GDM1 (cell line): ENCODE measurements around the gene SYT12.
"Not testable (repeated sequence)": the region's sequence is repeated elsewhere in the genome, so short reads cannot be mapped to it uniquely, and the experiment has no call there.

ENCODE experiments used
- DNase-seq: peaks from one replicate; lab custom pipeline; 2025; lab: John Stamatoyannopoulos, UW

The SYT12 gene

GRCh38 chr11:66999555-66999954, 23.4 kb upstream of the SYT12 start:
- no peak for DNase-seq

DNA sequence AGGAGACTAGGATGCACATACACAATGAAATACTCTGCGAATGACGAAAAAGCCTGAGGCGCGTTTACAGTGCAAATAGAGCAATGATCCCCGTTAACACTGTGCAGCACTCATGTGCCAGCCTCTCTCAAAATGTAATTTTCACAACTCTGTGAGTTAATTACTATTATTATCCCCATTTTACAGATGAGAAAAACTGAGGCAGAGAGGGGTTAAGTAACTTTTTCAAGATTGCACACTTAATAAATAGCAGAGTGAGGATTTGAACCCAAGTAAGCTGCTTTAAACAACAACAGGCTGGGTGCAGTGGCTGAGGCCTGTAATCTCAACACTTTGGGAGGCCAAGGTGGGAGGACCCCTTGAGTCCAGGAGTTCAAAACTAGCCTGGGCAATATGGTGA, 21.6 kb upstream of the SYT12 start:
- no peak for DNase-seq

DNA sequence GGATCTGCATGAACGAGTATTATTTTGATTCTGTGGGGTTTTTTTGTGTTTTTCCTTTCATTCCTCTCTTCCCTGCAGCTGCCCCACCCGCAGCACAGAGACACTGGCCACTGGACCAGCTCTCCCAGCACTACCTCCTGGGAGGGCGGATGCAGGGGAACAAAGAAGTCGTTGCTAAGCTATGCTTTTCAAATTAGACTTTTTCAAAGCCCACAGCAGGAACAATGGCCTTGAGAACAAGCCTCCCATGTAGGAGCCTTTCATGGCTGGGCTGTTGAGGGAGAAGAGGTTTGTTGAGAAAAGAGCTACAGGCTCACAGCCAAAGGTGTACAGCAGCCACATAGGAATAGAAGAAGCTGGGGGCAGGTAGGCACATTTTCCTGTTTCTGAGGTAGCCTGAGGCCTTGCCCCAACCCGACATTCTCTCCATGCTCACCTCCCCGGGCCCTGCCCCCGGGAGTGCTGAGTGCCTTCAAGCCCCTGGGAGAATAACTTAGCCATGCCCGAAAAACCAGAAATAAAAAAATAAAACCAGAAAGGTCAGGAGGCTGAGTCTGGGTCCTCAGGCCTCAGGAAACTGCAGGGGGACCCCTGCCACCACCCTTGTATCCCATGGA, 20.5 kb upstream of the SYT12 start:
- no peak for DNase-seq

GRCh38 chr11:67002921-67003411, 20.0 kb upstream of the SYT12 start:
- no peak for DNase-seq

GRCh38 chr11:67005200-67005599, 17.7 kb upstream of the SYT12 start:
- not testable (repeated sequence) for DNase-seq

- DNase-seq = no peak
Observed at GRCh38 chr11:67006029-67006884, 16.7 kb upstream of the SYT12 start.

DNA sequence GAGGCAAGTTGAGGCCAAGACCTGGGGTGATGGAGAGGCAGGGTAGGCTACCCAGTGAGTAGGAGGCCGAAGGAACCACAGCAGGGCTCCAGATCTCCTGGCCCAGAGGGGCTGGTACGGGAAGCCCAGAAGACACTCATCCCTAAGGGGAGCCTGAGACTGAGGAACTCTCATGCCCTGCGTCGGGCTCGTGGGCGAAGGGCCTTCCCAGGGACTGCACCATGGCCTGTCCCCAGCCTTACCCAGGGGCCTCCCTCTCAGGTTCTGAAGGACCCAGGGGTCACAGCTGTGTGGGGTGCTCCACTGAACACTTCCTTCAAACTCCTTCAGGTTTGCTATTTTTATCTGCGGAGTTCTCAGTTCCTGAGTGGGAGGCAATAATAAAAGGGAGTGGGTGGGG, 15.8 kb upstream of the SYT12 start:
- no peak for DNase-seq

- DNase-seq = no peak
Observed at GRCh38 chr11:67010296-67010905, 12.5 kb upstream of the SYT12 start.

- no peak for DNase-seq
Observed at GRCh38 chr11:67013511-67014045, 9.4 kb upstream of the SYT12 start.

- no peak for DNase-seq
Observed at GRCh38 chr11:67014343-67014742, 8.6 kb upstream of the SYT12 start.

DNA sequence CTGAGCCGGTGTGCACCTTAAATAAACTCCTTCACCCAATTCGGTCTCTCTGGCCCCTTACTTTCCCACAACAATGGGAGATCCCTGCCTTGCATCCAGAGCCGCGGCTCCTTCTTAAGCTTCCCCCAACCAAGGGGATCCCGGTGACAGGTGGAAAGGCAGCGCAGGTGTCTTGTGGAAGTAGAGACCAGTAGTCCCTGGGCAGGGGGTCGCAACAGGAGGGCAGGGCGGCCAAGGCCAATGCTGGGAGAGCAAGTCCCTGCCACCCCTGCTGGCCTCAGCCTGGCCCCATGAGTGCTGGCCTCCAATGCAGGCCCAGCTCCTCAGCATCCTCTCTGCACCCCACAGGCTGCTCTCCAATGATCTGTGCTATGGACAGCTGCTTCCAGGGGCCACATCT, 7.9 kb upstream of the SYT12 start:
- no peak for DNase-seq

DNA sequence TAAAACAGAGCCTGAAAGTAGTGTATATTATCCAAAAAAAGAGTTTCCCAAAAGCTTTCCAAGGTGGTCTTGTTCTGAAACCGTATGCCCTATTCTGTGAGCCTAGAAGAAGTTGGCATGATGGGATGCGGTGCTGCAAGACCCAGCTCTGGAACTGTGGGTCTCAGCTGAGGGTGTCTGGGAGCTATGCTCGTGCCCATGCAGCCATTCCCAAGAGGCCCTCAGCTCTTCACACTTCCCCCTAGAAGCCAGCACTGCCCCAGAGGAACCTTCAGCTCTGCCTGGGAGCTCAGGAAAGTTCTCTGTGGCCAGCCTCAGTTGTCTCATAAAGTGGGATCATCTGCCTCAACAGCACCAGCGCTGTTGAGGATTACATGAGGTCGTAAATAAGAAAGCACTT, 6.4 kb upstream of the SYT12 start:
- no peak for DNase-seq

- DNase-seq = no peak
Observed at GRCh38 chr11:67020949-67021348, 2.0 kb upstream of the SYT12 start.

DNA sequence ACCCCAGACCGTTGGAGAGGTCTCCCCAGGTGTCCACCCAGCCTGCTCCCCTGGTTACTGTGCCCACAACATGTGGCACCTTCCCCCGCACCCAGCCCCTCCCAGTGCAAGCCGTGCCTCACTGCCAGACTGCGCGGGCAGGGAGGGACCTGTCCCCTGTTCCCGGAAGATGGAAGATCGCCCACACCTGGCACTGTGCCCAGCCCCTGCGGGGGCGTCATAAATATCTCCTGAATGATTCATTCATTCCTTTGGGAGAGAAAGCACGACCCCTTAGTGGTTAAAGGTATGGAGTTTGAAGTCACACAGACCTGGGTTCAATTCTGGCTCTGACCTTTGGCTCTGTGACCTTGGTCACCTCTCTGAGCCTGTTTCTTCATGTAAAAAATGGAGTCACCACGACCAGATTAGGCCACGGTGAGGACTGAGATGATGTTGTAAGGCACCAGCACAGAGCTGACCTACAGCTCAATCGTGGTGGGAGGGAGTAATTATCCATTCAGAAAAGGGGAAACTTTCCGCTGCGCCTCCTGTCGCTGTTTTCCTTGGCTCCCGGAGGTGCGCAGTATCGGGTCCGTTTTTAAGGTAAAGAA, 497 bp upstream of the SYT12 start:
- no peak for DNase-seq

DNA sequence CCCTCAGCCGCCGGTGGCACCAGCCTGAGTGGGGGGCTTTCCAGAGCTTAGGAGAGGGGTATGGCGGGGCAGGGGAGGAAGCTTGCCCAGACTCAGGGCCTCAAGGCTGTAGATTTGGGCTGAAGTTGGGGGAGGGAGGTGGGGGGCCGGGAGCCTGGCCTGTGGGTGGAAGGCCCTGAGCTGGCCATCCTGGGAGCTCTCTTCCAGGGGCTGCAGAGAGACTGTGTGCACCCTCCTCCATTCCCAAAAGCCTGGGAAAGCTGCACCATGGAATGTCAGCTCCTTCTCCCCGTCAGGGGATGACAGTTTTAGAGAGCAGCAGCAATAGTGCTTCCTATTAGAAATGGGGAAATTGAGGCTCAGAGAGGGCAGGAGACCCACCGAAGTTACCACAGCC, 1.0 kb downstream of the SYT12 start:
- DNase-seq = no peak

DNA sequence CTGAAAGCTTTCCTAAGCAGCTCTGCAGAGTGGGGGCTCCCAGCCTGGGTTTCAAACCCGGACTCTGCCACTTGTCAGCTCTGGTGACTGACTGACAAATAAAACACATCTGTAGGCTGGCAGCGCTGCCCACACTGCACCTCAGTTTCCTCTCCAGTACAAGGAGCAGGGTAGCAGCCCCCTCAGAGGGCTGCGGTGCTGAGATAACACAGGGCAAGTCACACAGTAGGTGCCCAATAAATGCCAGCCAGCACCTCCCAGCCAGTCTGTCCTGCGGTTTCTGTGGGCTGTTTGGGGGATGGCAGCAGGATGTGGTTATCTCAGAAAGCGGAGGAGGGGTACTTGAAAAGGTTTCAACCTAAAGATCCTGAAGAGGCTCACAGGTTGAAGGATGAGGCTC, 1.5 kb downstream of the SYT12 start:
- peak; percentile 44 for DNase-seq

- DNase-seq = no peak
Observed at GRCh38 chr11:67024966-67025365, 2.0 kb downstream of the SYT12 start.

DNA sequence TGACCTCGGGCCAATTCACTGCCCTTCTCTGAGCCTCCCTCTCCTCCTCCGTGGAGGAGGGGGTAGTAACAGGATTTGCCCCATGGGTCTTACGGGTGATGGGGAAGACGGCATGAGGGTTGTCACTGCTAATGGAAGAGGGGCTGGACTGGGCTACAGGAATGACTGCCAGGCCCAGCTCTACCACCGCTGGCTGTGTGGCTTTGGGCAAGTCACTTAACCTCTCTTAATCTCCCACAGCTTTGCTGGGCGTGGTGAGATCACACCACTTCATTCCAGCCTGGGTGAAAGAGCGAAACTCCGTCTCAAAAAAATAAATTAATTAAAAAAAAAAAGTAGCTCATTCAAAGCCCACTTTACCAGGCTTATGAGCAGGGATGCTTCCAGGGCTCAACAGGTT, 2.8 kb downstream of the SYT12 start:
- no peak for DNase-seq

- no peak for DNase-seq
Observed at GRCh38 chr11:67026941-67027340, 4.0 kb downstream of the SYT12 start.

DNA sequence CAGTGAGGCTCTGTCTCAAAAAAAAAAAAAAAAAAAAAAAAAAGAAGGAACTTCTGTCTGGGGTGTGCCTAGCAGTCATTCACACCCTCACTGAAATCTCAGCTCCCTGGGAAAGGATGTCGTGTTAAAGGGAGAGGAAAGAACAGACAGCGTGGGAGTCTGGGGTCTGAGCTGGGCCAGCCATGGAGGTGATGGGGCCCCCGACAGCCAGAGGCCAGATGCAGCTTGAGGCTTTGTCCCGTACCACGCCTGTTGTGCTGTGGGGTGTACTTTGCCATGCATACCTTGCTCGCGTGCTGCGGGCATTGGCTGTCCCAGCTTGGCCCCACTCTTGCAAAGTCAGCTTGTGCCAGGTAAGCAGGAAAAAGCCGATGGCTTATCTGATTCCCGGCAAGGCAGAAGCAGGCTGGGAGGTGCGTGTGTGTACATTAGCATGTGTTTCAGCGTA, 4.6 kb downstream of the SYT12 start:
- no peak for DNase-seq

DNA sequence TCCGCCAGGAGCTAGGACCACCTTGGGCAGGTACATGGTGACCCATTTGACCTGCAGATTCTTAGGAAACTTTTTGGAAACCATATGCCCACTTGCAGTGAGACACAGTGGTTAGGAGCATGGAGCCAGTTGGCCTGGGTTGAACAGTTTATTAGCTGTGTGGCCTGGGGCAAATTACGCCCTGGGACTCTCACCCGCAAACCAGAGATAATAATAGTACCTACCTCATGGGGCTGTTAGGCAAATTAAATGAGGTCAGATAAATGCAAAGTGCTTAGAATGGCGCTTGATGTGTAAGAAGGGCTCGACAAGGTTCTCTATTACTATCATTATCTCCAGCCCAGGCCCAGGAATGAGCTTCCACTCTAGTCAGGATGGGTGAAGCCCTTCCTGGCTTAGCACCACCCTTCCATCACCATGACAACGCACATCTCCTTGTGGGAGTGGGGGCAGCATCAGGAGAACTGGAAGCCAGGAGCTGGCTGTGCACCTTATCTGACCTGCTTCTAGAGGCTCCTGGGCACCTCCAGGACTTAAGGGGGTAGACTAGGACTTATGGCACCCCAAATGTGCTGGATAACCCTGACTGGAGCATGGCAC, 5.1 kb downstream of the SYT12 start:
- DNase-seq = no peak

- DNase-seq = no peak
Observed at GRCh38 chr11:67029146-67029545, 6.2 kb downstream of the SYT12 start.
